K562 (cell line): Measurements from ENCODE around the gene RPL35. TPM values are rescaled to one million over a fixed set of nuclear protein-coding genes. Genes with fewer than 3 reads are reported as not detected.

ENCODE experiments used
- AFF4 ChIP-seq: sonication (generic); formaldehyde crosslinking; IDR thresholded peaks from 2 replicates; pipeline ENCODE4 v1.8.0; 2023; ENCODE audit warnings: mild to moderate bottlenecking, missing genetic modification reagents
- ARID1B ChIP-seq: fragments of 450-650 bp; IDR thresholded peaks from 2 replicates; pipeline ENCODE4 v1.6.1; 2016; ENCODE audit warnings: antibody characterized with exemption, mild to moderate bottlenecking, inconsistent platforms
- DMBX1 ChIP-seq: fragments of 250-450 bp; sonication (Bioruptor Pico); IDR thresholded peaks from 2 replicates; pipeline ENCODE4 v1.8.0; 2022; ENCODE audit warnings: inconsistent platforms, mild to moderate bottlenecking, moderate library complexity, borderline replicate concordance
- ETS1 ChIP-seq: conservative IDR thresholded peaks from 2 replicates; pipeline ENCODE4 v1.6.1; 2011; ENCODE audit warnings: low read depth, mild to moderate bottlenecking, low read length; ENCODE audit not compliant: control insufficient read depth
- FOXA3 ChIP-seq, 2 experiments: fragments of 450-650 bp in 1 of 2; sonication (generic) in 1 of 2; formaldehyde crosslinking; IDR thresholded peaks in 1 of 2; conservative IDR thresholded peaks in 1 of 2; 2 replicates each; pipeline versions ENCODE4 v1.4.0 to v1.8.0; 2020 to 2022; ENCODE audit warnings: mild to moderate bottlenecking in 2 of 2, missing genetic modification reagents in 1 of 2
- GABPB1 ChIP-seq: sonication (generic); formaldehyde crosslinking; IDR thresholded peaks from 2 replicates; pipeline ENCODE4 v1.8.0; 2022; ENCODE audit warnings: mild to moderate bottlenecking, missing genetic modification reagents
- HDAC3 ChIP-seq: fragments of 450-650 bp; IDR thresholded peaks from 2 replicates; pipeline ENCODE4 v1.6.1; 2018; ENCODE audit warnings: borderline replicate concordance, mild to moderate bottlenecking, moderate library complexity; ENCODE audit not compliant: partially characterized antibody
- LEF1 ChIP-seq: fragments of 450-650 bp; IDR thresholded peaks from 2 replicates; pipeline ENCODE4 v1.6.1; 2016; ENCODE audit warnings: mild to moderate bottlenecking
- NFIX ChIP-seq: fragments of 250-450 bp; sonication (Bioruptor Pico); IDR thresholded peaks from 2 replicates; pipeline ENCODE4 v1.4.0; 2020; ENCODE audit warnings: low read depth, mild to moderate bottlenecking, moderate library complexity
- PHB2 ChIP-seq: fragments of 450-650 bp; IDR thresholded peaks from 2 replicates; pipeline ENCODE4 v1.6.1; 2017; ENCODE audit warnings: low read depth
- RUNX1 ChIP-seq: sonication (generic); IDR thresholded peaks from 2 replicates; pipeline ENCODE4 v1.6.1; 2016; ENCODE audit warnings: antibody characterized with exemption, low read depth
- TEAD1 ChIP-seq, 2 experiments: fragments of 450-650 bp in 1 of 2; sonication (generic) in 1 of 2; formaldehyde crosslinking; IDR thresholded peaks; 2 replicates each; pipeline versions ENCODE4 v1.4.0 to v1.8.0; 2020 to 2022; ENCODE audit warnings: mild to moderate bottlenecking in 2 of 2, missing genetic modification reagents in 1 of 2
- TSHZ1 ChIP-seq: fragments of 250-450 bp; sonication (Bioruptor Pico); IDR thresholded peaks from 2 replicates; pipeline ENCODE4 v1.4.0; 2020; ENCODE audit warnings: mild to moderate bottlenecking, moderate library complexity
- YBX1 ChIP-seq: fragments of 450-650 bp; IDR thresholded peaks from 2 replicates; pipeline ENCODE4 v1.7.1; 2016; ENCODE audit warnings: mild to moderate bottlenecking
- ZFPM2 ChIP-seq: fragments of 250-450 bp; sonication (Bioruptor Pico); IDR thresholded peaks from 2 replicates; pipeline ENCODE4 v1.5.1; 2022; ENCODE audit warnings: mild to moderate bottlenecking
- ZKSCAN3 ChIP-seq: fragments of 250-450 bp; sonication (Bioruptor Pico); IDR thresholded peaks from 2 replicates; pipeline ENCODE4 v1.4.0; 2020
- ZNF174 ChIP-seq: fragments of 250-450 bp; sonication (Bioruptor Pico); IDR thresholded peaks from 2 replicates; pipeline ENCODE4 v1.4.0; 2020; ENCODE audit warnings: mild to moderate bottlenecking
- ZNF184 ChIP-seq: sonication (generic); formaldehyde crosslinking; IDR thresholded peaks from 2 replicates; pipeline ENCODE4 v1.5.0; 2020; ENCODE audit warnings: missing genetic modification reagents
- ZNF197 ChIP-seq: fragments of 200-800 bp; sonication (Bioruptor generic); IDR thresholded peaks from 2 replicates; pipeline ENCODE4 v1.6.1; 2016; ENCODE audit warnings: low read depth, missing genetic modification characterization, missing compliant biosample characterization
- ZNF274 ChIP-seq: IDR thresholded peaks from 2 replicates; pipeline ENCODE4 v1.6.1; 2011; ENCODE audit warnings: low read depth, mild to moderate bottlenecking, low read length, moderate library complexity, borderline replicate concordance
- ZNF384 ChIP-seq: IDR thresholded peaks from 2 replicates; pipeline ENCODE4 v1.6.1; 2012; ENCODE audit warnings: low read depth, low read length, improper control_type of control experiment
- polyA plus RNA-seq, 8 experiments: library from polyadenylated mRNA; depleted of rRNA in 4 of 8; stranded (reverse) in 5 of 8; unstranded in 3 of 8; fragments of >200 nt; fragmentation: Nextera tagmentation in 2 of 8; fragmentation: Illumina TruSeq in 1 of 8; extraction: Ambion mirVana in 2 of 8; extraction: Trizol in 1 of 8; gene quantifications; 2 replicates each; pipeline versions ENCODE4 v1.2.1 to v1.2.3, GENCODE V29; 2011 to 2014; ENCODE audit warnings: inconsistent platforms in 1 of 8, missing spikeins in 1 of 8
- total RNA-seq, 7 experiments: library from RNA; depleted of rRNA in 6 of 7; stranded (reverse); fragments of >200 nt in 6 of 7; fragmentation: Illumina TruSeq in 2 of 7; extraction: Trizol in 2 of 7; gene quantifications; 2 replicates each; pipeline versions ENCODE4 v1.2.1 to v1.2.3, GENCODE V29; 2011 to 2021; ENCODE audit warnings: low replicate concordance in 1 of 7

The RPL35 gene
- total and polyA plus RNA-seq, 9 of the 15 experiments (the other 6 are each of a cell fraction or from before 2014, with no cell fraction given), result 1,755 to 5,101 (median 3,405) TPM

GRCh38 chr9:124869986-124870560 is 8.3 kb upstream of the RPL35 start (continued):
- no peak for TF ChIP-seq HDAC3
- no peak for TF ChIP-seq ZNF274
- no peak for TF ChIP-seq PHB2
- TF ChIP-seq ETS1, result no peak
- no peak for TF ChIP-seq GABPB1 (CRISPR knock-in tag)
- no peak for TF ChIP-seq TSHZ1 (CRISPR knock-in tag)
- no peak for TF ChIP-seq ZNF197 (CRISPR knock-in tag)
- no peak for TF ChIP-seq ZNF384
- TF ChIP-seq ZNF174 (CRISPR knock-in tag), result no peak
- TF ChIP-seq FOXA3 (CRISPR knock-in tag; conservative IDR thresholded peaks at IDR 0.05 in 1 of 2, IDR thresholded peaks at IDR 0.05 in 1 of 2), result 0 out of 4 replicates have a peak, but pooled peaks of 1 of the 2 experiments have one; percentile 5
- no peak for TF ChIP-seq AFF4 (CRISPR knock-in tag)
- no peak for TF ChIP-seq ZNF184
- TF ChIP-seq TEAD1 (CRISPR knock-in tag; IDR thresholded peaks at IDR 0.05), result 0 out of 4 replicates have a peak, but pooled peaks of 1 of the 2 experiments have one; percentile 12
- no peak for TF ChIP-seq NFIX (CRISPR knock-in tag)
- TF ChIP-seq ARID1B, result 0 out of 2 replicates have a peak, but pooled peaks have one; percentile 23
- TF ChIP-seq YBX1, result no peak
- no peak for TF ChIP-seq RUNX1
- TF ChIP-seq ZKSCAN3 (CRISPR knock-in tag), result no peak
- TF ChIP-seq LEF1, result peak; percentile 59
- no peak for TF ChIP-seq DMBX1 (CRISPR knock-in tag)
- TF ChIP-seq ZFPM2 (CRISPR knock-in tag), result no peak
